Activated CD4-positive, alpha-beta T cell treated with anti-CD3 and anti-CD28 coated beads, Interleukin-2, amount 10 ng/mL, durations not matched to agents 7 days and 5 days (primary cell): ENCODE measurements around the gene GRAMD1C. TPM values are rescaled to one million over a fixed set of nuclear protein-coding genes. Genes with fewer than 3 reads are reported as not detected.
A peak's percentile ranks its signal among the peaks of the same experiment; 100 is the strongest.

Source experiments
- CTCF ChIA-PET: fragments of 350-600 bp; sonication (Branson Sonifier 250); formaldehyde crosslinking; loops from one replicate; lab custom pipeline; 2021; ENCODE audit warnings: antibody characterized with exemption; lab: Charles Lee
- POLR2A ChIA-PET: fragments of 350-600 bp; sonication (Branson Sonifier 250); formaldehyde crosslinking; loops from one replicate; lab custom pipeline; 2021; ENCODE audit warnings: antibody characterized with exemption; lab: Charles Lee
- DNase-seq: peaks from one replicate; pipeline ENCODE4 v3.0.0-alpha.2; 2020
- H3K27ac Mint-ChIP-seq: one replicate; pipeline ENCODE4 v1.8.0; 2021; ENCODE audit warnings: mild to moderate bottlenecking, moderate library complexity, mixed read lengths
- H3K27me3 Mint-ChIP-seq: one replicate; pipeline ENCODE4 v1.8.0; 2021; ENCODE audit warnings: mixed read lengths
- H3K36me3 Mint-ChIP-seq: one replicate; pipeline ENCODE4 v1.8.0; 2021; ENCODE audit warnings: low read depth, mixed read lengths
- H3K4me1 Mint-ChIP-seq: one replicate; pipeline ENCODE4 v1.8.0; 2021; ENCODE audit warnings: mixed read lengths
- H3K4me3 Mint-ChIP-seq: one replicate; pipeline ENCODE4 v1.8.0; 2021; ENCODE audit warnings: mild to moderate bottlenecking, moderate library complexity, mixed read lengths
- H3K9me3 Mint-ChIP-seq: one replicate; pipeline ENCODE4 v1.8.0; 2021; ENCODE audit warnings: mixed read lengths
- total RNA-seq, 2 experiments: library from RNA; stranded (reverse); gene quantifications; one replicate each; pipeline ENCODE4 v1.2.3, GENCODE V29; 2021

GRAMD1C gene
- under 1 TPM; 0.29 to 0.35 TPM for total RNA-seq

DNA sequence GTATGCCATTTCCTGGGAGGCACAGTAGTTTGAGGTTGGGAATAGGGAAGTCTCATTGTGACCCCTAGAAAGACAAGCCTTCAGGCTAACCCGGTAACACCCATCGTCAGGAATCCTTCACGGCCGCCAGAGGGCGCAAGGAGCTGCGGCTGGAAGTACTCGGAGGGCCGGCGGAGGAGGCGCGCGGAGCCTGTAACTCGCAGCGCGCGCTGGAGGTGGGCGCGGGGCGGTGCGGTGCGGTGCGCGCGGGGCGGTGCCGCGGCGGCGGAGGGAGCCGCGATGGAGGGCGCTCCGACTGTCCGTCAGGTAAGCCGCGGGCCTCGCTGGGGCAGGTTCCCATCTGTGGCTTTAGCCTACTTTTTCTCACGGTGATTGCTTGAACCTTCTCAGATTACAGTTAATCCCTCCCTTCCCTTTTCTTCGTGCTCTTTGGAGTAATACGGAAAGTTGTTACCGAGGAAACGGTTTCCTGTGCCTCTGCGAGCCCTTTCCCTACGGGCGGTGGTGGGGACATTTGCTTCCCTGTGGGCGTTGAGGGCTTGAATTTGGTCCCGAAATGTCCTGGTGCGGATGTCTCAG is at the start of gene GRAMD1C:
TSS of gene GRAMD1C (plus strand) at position 158 of the 579 bp plus-strand sequence. CDS start at position 280, 122 bp downstream.
- CTCF ChIA-PET = interaction anchor here (0.6 to 1.9 kb wide), 6 partner anchors 33 to 497 kb away, joined by 3 to 8 read pairs (median 4); no protein-coding TSS in a partner anchor

DNA sequence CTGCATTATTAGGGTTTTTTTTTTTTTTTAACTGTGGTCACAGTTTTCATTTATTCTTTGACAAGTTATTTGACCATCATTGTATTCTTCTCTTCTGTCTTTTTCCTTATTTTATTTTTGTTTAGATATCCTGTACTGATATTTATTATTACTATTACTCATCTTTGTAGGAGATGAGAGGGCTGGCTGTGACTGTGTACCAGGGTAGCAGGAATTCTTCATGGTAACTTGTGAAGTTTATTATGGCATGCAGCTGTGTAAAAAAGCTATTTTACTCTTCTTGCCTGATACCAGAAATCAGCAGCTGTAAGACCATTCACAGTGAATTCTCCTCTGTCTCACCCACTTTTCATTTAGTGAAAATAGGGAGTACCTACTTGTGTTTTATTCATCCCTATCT is 47.2 kb upstream of the GRAMD1C start:
- no peaks in the 10 kb centered on the region for H3K27me3 Mint-ChIP-seq
- H3K4me3 Mint-ChIP-seq = no peak overlapping the region
- ChIA-PET POLR2A (no interaction called here), CTCF (interaction anchor here (0.6 to 1.3 kb wide), 5 partner anchors 11 to 1190 kb away, joined by 3 to 4 read pairs (median 3); no protein-coding TSS in a partner anchor)
- no peaks in the 10 kb centered on the region for H3K9me3 Mint-ChIP-seq
- DNase-seq = no peak
- no peaks in the 10 kb centered on the region for H3K4me1 Mint-ChIP-seq
- peaks cover 16% of the 10 kb centered on the region for H3K36me3 Mint-ChIP-seq
- H3K27ac Mint-ChIP-seq = no peak overlapping the region

More for the DNA sequence above, at the start of gene GRAMD1C:
- DNase-seq = peak; percentile 84
- Mint-ChIP-seq H3K4me3 (peak within 1 kb of the TSS; percentile 70), H3K4me1 (peaks cover 9% of the 10 kb centered on the region), H3K36me3 (no peaks in the 10 kb centered on the region), H3K27me3 (peaks cover 2% of the 10 kb centered on the region), H3K27ac (no peak within 1 kb of the TSS), H3K9me3 (no peaks in the 10 kb centered on the region)
- POLR2A ChIA-PET = no interaction called here

DNA sequence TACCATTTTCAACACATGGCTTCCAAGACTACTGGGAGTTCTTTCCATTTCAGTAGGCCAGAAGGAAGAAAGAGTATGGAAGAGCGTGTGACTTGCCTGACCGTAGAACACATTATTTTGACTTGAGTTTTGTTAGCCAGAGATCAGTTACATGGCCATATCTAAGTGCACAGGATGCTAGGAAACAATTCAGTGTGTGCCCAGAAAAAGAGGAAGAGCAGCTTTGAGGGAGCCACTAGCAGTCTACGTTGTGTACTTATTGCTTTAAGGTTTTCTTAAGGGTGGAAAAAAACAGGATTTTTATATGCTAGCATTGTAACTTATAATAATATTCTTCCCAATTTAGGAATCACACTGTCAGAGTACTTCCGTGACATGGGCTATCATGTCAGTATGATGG is 44.1 kb upstream of the GRAMD1C start:
- no peaks in the 10 kb centered on the region for H3K9me3 Mint-ChIP-seq
- POLR2A ChIA-PET = no interaction called here
- no peak for DNase-seq

DNA sequence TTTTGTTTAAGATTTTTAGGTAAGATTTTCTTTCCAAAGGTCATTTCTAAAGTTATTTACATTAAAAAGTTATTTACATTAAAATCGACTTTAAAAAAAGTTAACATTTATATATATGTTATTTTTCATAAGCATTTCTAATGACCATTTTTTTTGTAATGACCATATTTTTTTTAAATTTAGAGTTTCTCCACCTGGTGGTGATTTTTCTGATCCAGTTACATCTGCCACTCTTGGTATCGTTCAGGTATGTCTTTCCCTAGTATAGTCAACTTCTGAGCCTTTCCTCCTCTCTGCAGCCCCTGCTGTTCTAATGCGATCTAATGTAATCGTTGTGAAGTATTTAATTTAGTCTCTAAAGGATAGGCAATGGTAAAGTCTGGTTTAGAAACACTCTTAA is 42.9 kb upstream of the GRAMD1C start:
- ChIA-PET CTCF (no interaction called here), POLR2A (no interaction called here)
- H3K27ac Mint-ChIP-seq = no peak overlapping the region
- no peaks in the 10 kb centered on the region for H3K4me1 Mint-ChIP-seq
- no peak overlapping the region for H3K4me3 Mint-ChIP-seq
- no peak for DNase-seq
- H3K27me3 Mint-ChIP-seq = no peaks in the 10 kb centered on the region
- no peaks in the 10 kb centered on the region for H3K9me3 Mint-ChIP-seq
- H3K36me3 Mint-ChIP-seq = peaks cover 21% of the 10 kb centered on the region

More for the DNA sequence above, 44.1 kb upstream of the GRAMD1C start:
- CTCF ChIA-PET = no interaction called here
- H3K27me3 Mint-ChIP-seq = no peaks in the 10 kb centered on the region
- no peaks in the 10 kb centered on the region for H3K4me1 Mint-ChIP-seq
- no peak overlapping the region for H3K27ac Mint-ChIP-seq
- H3K36me3 Mint-ChIP-seq = peaks cover 20% of the 10 kb centered on the region
- no peak overlapping the region for H3K4me3 Mint-ChIP-seq

DNA sequence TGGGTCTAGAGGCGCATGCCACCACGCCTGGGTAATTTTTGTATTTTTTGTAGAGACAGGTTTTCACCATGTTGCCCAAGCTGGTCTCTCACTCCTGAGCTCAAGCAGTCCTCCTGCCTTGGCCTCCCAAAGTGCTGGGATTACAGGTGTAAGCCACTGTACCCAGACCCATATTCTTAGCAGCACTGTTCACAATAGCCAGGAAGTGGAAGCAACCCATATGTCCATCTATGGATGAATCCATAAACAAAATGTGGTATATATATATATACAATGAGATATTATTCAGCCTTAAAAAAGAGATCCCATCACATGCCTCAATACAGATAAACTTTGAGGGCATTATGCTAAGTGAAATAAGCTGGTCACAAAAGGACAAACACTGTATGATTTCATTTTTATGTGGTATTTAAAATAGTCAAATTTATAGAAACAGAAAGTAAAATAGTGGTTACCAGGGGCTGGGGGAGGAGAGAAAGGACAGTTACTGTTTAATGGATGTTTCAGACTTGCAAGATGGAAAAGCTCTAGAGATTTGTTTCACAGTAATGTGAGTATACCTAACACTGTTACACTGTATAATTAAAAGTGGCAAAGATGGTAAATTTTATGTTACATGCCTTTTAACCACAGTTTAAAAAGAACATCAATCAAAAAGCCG is 35.7 kb upstream of the GRAMD1C start:
- Mint-ChIP-seq H3K27me3 (no peaks in the 10 kb centered on the region), H3K4me1 (peaks cover 6% of the 10 kb centered on the region), H3K27ac (peak overlapping the region; percentile 52), H3K36me3 (peaks cover 46% of the 10 kb centered on the region), H3K4me3 (no peak overlapping the region), H3K9me3 (no peaks in the 10 kb centered on the region)
- no peak for DNase-seq
- POLR2A ChIA-PET = no interaction called here
- CTCF ChIA-PET = interaction anchor here (0.6 to 1.7 kb wide), 4 partner anchors 11 to 90 kb away, joined by 3 to 6 read pairs (median 4); no protein-coding TSS in a partner anchor

DNA sequence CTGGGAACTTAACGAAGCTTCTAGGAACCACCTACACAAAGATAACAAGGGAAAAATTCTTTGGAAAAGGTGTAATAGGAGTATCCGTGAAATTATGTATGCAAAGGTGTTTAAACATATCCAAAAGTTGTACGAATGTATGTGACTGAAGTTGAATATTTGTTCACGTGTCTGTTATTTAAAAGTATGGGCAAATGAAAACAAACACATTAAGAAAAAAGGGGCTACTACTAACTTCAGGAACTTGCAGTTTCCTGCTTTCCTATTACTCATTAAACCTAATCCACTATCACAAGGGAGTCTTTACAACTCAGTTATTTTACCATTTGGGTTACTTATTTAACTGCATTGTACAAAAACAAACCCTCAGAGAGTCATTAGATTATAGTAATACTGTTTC is 33.9 kb upstream of the GRAMD1C start:
- Mint-ChIP-seq H3K27ac (no peak overlapping the region), H3K4me3 (no peak overlapping the region), H3K4me1 (peaks cover 6% of the 10 kb centered on the region), H3K36me3 (peaks cover 34% of the 10 kb centered on the region), H3K27me3 (no peaks in the 10 kb centered on the region), H3K9me3 (no peaks in the 10 kb centered on the region)
- ChIA-PET CTCF (interaction anchor here (0.5 to 1.6 kb wide), 2 partner anchors 15 to 40 kb away, joined by 3 read pairs; no protein-coding TSS in a partner anchor), POLR2A (no interaction called here)
- no peak for DNase-seq

DNA sequence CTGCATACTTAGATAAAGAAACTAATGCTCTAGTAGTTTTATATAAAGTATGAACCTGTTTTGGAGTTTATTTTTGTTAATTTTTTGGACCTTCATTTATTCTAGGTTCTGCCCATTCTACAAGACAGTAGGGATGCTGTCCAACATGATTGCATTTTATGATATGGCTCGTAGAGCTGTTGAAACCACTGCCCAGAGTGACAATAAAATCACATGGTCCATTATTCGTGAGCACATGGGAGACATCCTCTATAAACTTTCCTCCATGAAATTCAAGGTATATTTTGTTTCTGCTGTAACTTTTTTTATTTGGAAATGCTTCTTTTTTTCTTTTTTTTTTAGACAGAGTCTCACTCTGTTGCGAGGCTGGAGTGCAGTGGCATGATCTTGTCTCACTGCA is 33.3 kb upstream of the GRAMD1C start:
- peaks cover 6% of the 10 kb centered on the region for H3K4me1 Mint-ChIP-seq
- POLR2A ChIA-PET = no interaction called here
- H3K27me3 Mint-ChIP-seq = no peaks in the 10 kb centered on the region
- no peak overlapping the region for H3K27ac Mint-ChIP-seq
- H3K36me3 Mint-ChIP-seq = peaks cover 32% of the 10 kb centered on the region
- DNase-seq = no peak
- no peak overlapping the region for H3K4me3 Mint-ChIP-seq
- no peaks in the 10 kb centered on the region for H3K9me3 Mint-ChIP-seq
- CTCF ChIA-PET = interaction anchor here (1.2 to 1.6 kb wide), 2 partner anchors 34 to 40 kb away, joined by 3 read pairs; partner anchors contain the start of gene GRAMD1C

DNA sequence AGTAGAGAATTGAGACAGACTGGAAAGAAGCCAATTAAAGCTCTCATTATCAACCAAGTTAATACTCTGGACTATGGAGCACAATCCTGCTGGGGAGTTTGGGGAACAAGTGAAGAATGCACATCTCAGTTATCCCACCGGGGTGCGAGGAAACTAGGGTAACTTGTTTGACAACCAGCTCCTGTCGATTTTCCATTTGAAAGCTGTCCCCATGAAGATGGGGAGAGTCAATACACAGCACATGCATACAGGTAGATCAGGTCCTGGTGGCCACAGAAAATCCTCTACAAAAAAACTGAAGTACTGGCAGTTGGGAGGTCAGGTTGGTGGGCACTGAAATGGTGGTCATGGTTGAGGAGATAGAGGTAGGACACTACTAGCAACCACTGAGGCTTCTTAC is 25.7 kb upstream of the GRAMD1C start:
- POLR2A ChIA-PET = no interaction called here
- Mint-ChIP-seq H3K9me3 (no peaks in the 10 kb centered on the region), H3K27me3 (no peaks in the 10 kb centered on the region), H3K4me3 (no peak overlapping the region), H3K27ac (no peak overlapping the region), H3K4me1 (no peaks in the 10 kb centered on the region), H3K36me3 (peaks cover 4% of the 10 kb centered on the region)
- DNase-seq = no peak
- CTCF ChIA-PET = no interaction called here

DNA sequence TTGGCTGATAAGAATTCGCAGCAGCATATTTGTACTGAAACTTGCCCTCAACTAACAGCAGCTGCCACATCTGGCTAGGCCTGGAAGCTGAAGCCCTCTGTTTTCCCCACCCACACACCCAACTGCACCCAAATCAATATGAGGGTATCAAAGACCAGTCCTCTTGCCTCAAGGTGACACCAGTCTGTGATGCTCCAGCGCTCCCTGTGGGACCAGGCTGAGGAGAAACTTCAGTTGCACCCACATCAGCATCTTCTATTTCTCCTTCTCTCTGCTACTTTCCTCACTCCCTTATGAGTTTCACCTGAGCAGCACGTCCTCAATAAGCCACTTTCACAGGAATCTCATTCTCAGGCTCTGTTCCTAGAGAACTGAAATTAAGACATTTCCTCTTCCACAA is 18.7 kb upstream of the GRAMD1C start:
- Mint-ChIP-seq H3K4me1 (no peaks in the 10 kb centered on the region), H3K27me3 (no peaks in the 10 kb centered on the region), H3K4me3 (no peak overlapping the region), H3K27ac (no peak overlapping the region), H3K36me3 (no peaks in the 10 kb centered on the region), H3K9me3 (no peaks in the 10 kb centered on the region)
- no peak for DNase-seq
- CTCF ChIA-PET = no interaction called here
- POLR2A ChIA-PET = no interaction called here

DNA sequence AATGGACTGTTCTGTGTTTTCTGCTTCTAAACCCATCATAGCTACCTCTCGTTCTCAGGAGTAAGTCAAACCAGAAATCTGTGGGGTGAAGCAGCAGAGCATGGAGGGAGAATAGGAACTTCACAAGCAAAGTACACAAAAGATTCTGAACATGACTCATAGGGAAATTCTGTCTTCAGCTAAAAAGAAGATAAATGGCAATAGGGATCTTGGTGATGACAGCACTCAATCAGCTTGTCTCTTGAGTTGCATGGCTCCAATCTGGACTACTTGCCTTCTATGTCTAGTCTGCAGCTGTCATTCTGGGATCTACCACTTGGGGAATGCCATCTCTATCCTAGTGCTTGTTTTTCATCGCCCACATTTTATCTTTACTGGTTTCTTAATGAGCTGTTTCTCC is 13.5 kb upstream of the GRAMD1C start:
- H3K9me3 Mint-ChIP-seq = no peaks in the 10 kb centered on the region
- no peaks in the 10 kb centered on the region for H3K27me3 Mint-ChIP-seq
- H3K4me3 Mint-ChIP-seq = no peak overlapping the region
- POLR2A ChIA-PET = no interaction called here
- CTCF ChIA-PET = interaction anchor here (1.1 kb wide), 2 partner anchors 10 to 399 kb away, joined by 3 to 4 read pairs; no protein-coding TSS in a partner anchor
- H3K36me3 Mint-ChIP-seq = no peaks in the 10 kb centered on the region
- H3K4me1 Mint-ChIP-seq = no peaks in the 10 kb centered on the region
- H3K27ac Mint-ChIP-seq = no peak overlapping the region
- no peak for DNase-seq

DNA sequence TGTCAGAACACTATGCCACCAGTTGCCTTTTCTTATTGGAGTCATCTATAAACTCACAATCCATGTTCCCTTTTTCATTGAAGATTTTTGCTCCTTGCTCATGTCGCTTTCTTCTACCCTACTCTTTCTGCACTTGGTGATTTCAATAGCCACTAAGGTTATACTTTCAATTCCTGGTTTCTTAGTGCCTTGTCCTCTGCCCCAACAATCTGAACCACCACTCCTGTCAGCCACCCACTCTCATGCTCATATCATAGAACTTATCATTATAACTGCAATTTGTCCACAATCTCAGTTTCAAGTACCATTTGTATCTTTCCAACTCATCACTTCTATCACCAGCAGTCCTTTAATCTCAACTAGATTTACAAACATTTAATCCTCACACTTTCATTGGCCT is 10.0 kb upstream of the GRAMD1C start:
- H3K27me3 Mint-ChIP-seq = no peaks in the 10 kb centered on the region
- H3K4me1 Mint-ChIP-seq = peaks cover 18% of the 10 kb centered on the region
- peaks cover 11% of the 10 kb centered on the region for H3K9me3 Mint-ChIP-seq
- ChIA-PET POLR2A (no interaction called here), CTCF (no interaction called here)
- no peak overlapping the region for H3K4me3 Mint-ChIP-seq
- no peak for DNase-seq
- H3K27ac Mint-ChIP-seq = no peak overlapping the region
- H3K36me3 Mint-ChIP-seq = peaks cover 9% of the 10 kb centered on the region

DNA sequence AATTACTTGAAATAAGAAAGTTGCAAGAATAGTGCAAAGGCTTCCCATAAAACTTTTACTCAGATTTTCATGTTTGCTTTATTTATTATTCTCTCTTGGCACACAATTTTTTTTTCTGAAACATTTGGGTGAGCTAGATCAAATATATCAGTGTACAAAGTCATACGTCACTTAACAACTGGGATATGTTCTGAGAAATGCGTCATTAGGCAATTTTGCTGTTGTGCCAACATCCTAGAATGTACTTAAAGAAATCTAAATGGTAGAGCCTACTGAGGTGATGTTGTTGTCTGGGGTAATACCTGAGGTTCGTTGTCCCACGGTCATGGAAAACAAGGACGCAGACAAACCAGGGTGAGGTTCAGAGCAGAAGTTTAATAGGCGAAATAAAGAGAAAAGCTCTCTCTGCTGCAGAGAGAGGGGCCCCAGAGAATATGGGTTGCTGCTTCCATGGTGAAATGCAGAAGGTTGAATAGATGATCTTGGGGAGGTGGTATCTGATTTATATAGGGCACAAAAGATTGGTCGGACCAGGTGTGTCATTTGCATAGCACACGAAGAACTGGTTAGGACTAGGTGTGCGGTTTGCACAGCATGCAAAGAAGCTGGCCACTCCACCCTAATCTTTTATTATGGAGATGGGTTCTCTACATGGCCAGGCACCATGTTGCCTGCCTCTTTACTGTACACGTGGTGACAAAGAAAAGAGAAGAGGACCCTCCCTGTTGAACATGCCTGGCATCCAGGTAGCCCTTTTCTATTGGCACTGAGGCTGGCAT is 8.8 kb upstream of the GRAMD1C start:
- peaks cover 11% of the 10 kb centered on the region for H3K9me3 Mint-ChIP-seq
- POLR2A ChIA-PET = no interaction called here
- CTCF ChIA-PET = no interaction called here

DNA sequence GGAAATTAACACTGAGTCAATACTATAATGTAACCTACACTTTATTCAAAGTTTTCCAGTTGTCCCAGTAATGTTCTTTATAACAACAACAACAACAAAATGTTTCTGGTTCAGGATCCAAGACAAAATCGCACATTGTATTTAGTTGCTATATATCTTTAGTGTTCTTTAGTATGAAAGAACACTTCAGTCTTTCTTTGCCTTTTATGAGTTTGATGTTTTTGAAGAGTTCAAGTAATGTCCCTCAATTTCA is 7.6 kb upstream of the GRAMD1C start:
- no peak overlapping the region for H3K4me3 Mint-ChIP-seq
- no peak for DNase-seq
- CTCF ChIA-PET = interaction anchor here (1.4 kb wide), 1 partner anchor 85 kb away, joined by 3 read pairs; the partner anchor contains the start of gene NAA50
- peaks cover 9% of the 10 kb centered on the region for H3K36me3 Mint-ChIP-seq
- peaks cover 11% of the 10 kb centered on the region for H3K9me3 Mint-ChIP-seq
- peaks cover 18% of the 10 kb centered on the region for H3K4me1 Mint-ChIP-seq
- H3K27ac Mint-ChIP-seq = no peak overlapping the region
- POLR2A ChIA-PET = no interaction called here
- H3K27me3 Mint-ChIP-seq = peaks cover 2% of the 10 kb centered on the region

More for the DNA sequence above, 8.8 kb upstream of the GRAMD1C start:
- no peak for DNase-seq
- Mint-ChIP-seq H3K4me1 (peaks cover 18% of the 10 kb centered on the region), H3K27ac (peak overlapping the region; percentile 58), H3K4me3 (no peak overlapping the region), H3K27me3 (no peaks in the 10 kb centered on the region), H3K36me3 (peaks cover 9% of the 10 kb centered on the region)
